Measurements from ENCODE around the gene ETFA.

- TF ChIP-seq RAD21 (IDR thresholded peaks at IDR 0.05; ENCODE audit: low read depth) (no peak), EP300 (IDR thresholded peaks at IDR 0.05; ENCODE audit: borderline replicate concordance) (no peak), REST (IDR thresholded peaks at IDR 0.05; ENCODE audit: low read depth) (no peak), EGR1 (IDR thresholded peaks at IDR 0.05) (no peak), CEBPB (IDR thresholded peaks at IDR 0.05) (no peak), NFIC (IDR thresholded peaks at IDR 0.05) (no peak), TAF1 (IDR thresholded peaks at IDR 0.05; ENCODE audit: low read depth) (no peak), CREB1 (IDR thresholded peaks at IDR 0.05; ENCODE audit: low read depth) (no peak)
Measured at GRCh38 chr15:76259392-76259791, 51.9 kb downstream of the ETFA start.
